H9 (cell line): ENCODE measurements around the gene JAG2. TPM values are rescaled to one million over a fixed set of nuclear protein-coding genes. Genes with fewer than 3 reads are reported as not detected.

Experiments
- DNase-seq: peaks from one replicate; pipeline ENCODE4 v3.0.0-alpha.2; 2017
- H2AFZ ChIP-seq: one replicate; pipeline ENCODE4 v1.6.1; 2013; ENCODE audit warnings: mild to moderate bottlenecking, low read length, control low read depth, moderate library complexity
- H2AK5ac ChIP-seq: 2 replicates; pipeline ENCODE4 v1.6.1; 2013; ENCODE audit warnings: low read length, control low read depth, mixed read lengths; ENCODE audit not compliant: insufficient read length
- H2BK120ac ChIP-seq: one replicate; pipeline ENCODE4 v1.6.1; 2013; ENCODE audit warnings: low read depth, mild to moderate bottlenecking, low read length, control low read depth, inconsistent platforms; ENCODE audit not compliant: poor library complexity, severe bottlenecking
- H2BK12ac ChIP-seq: 2 replicates; pipeline ENCODE4 v1.6.1; 2013; ENCODE audit warnings: low read length, control low read depth, mixed read lengths, low read depth; ENCODE audit not compliant: insufficient read length
- H2BK15ac ChIP-seq: 2 replicates; pipeline ENCODE4 v1.6.1; 2013; ENCODE audit warnings: low read depth, low read length, control low read depth
- H2BK20ac ChIP-seq: one replicate; pipeline ENCODE4 v1.6.1; 2013; ENCODE audit warnings: low read depth, mild to moderate bottlenecking, low read length, control low read depth, inconsistent platforms; ENCODE audit not compliant: poor library complexity, severe bottlenecking
- H2BK5ac ChIP-seq: 2 replicates; pipeline ENCODE4 v1.6.1; 2013; ENCODE audit warnings: low read length, control low read depth, mixed read lengths; ENCODE audit not compliant: insufficient read length
- H3K14ac ChIP-seq: 2 replicates; pipeline ENCODE4 v1.6.1; 2013; ENCODE audit warnings: low read length, control low read depth; ENCODE audit not compliant: insufficient read depth
- H3K18ac ChIP-seq: 2 replicates; pipeline ENCODE4 v1.6.1; 2013; ENCODE audit warnings: low read depth, mild to moderate bottlenecking, mixed read lengths, low read length, control low read depth; ENCODE audit not compliant: insufficient read length
- H3K23ac ChIP-seq: 2 replicates; pipeline ENCODE4 v1.6.1; 2013; ENCODE audit warnings: low read length, control low read depth, mixed read lengths, low read depth; ENCODE audit not compliant: insufficient read length
- H3K23me2 ChIP-seq: 2 replicates; pipeline ENCODE4 v1.6.1; 2013; ENCODE audit warnings: low read depth, mild to moderate bottlenecking, mixed read lengths, low read length, control low read depth; ENCODE audit not compliant: insufficient read length, poor library complexity, severe bottlenecking
- H3K27ac ChIP-seq: 2 replicates; pipeline ENCODE4 v1.5.1; 2013; ENCODE audit warnings: low read length, control low read depth, mixed read lengths, low read depth; ENCODE audit not compliant: insufficient read length
- H3K27me3 ChIP-seq: 2 replicates; pipeline ENCODE4 v1.6.1; 2013; ENCODE audit warnings: low read length, control low read depth, inconsistent platforms; ENCODE audit not compliant: insufficient read depth
- H3K4ac ChIP-seq: 2 replicates; pipeline ENCODE4 v1.6.1; 2013; ENCODE audit warnings: low read depth, mild to moderate bottlenecking, control low read depth, inconsistent platforms, low read length, moderate library complexity
- H3K4me1 ChIP-seq: 2 replicates; pipeline ENCODE4 v1.6.1; 2013; ENCODE audit warnings: low read length, control low read depth, inconsistent platforms; ENCODE audit not compliant: insufficient read depth
- H3K4me2 ChIP-seq: 2 replicates; pipeline ENCODE4 v1.6.1; 2013; ENCODE audit warnings: low read length, control low read depth, mixed read lengths; ENCODE audit not compliant: insufficient read length, insufficient read depth
- H3K56ac ChIP-seq: 2 replicates; pipeline ENCODE4 v1.6.1; 2013; ENCODE audit warnings: low read depth, mild to moderate bottlenecking, mixed read lengths, low read length, control low read depth; ENCODE audit not compliant: insufficient read length
- H3K79me1 ChIP-seq: 2 replicates; pipeline ENCODE4 v1.6.1; 2013; ENCODE audit warnings: low read depth, mild to moderate bottlenecking, moderate library complexity, low read length, control low read depth, inconsistent platforms; ENCODE audit not compliant: insufficient read depth, poor library complexity, severe bottlenecking
- H3K79me2 ChIP-seq: 2 replicates; pipeline ENCODE4 v1.6.1; 2013; ENCODE audit warnings: low read length, control low read depth, inconsistent platforms; ENCODE audit not compliant: insufficient read depth
- H3K9ac ChIP-seq: 2 replicates; pipeline ENCODE4 v1.6.1; 2013; ENCODE audit warnings: low read length, control low read depth, mixed read lengths; ENCODE audit not compliant: insufficient read length; ENCODE audit errors: extremely low read depth
- H3K9me3 ChIP-seq: one replicate; pipeline ENCODE4 v1.6.1; 2013; ENCODE audit warnings: low read depth, low read length, inconsistent platforms; ENCODE audit not compliant: control insufficient read depth
- H3T11ph ChIP-seq: one replicate; pipeline ENCODE4 v1.6.1; 2013; ENCODE audit warnings: mild to moderate bottlenecking, low read length, control low read depth, inconsistent platforms
- H4K20me1 ChIP-seq: one replicate; pipeline ENCODE4 v1.6.1; 2013; ENCODE audit not compliant: control insufficient read depth, insufficient read length, insufficient read depth
- H4K5ac ChIP-seq: 2 replicates; pipeline ENCODE4 v1.6.1; 2013; ENCODE audit warnings: low read depth, mild to moderate bottlenecking, mixed read lengths, low read length, control low read depth; ENCODE audit not compliant: insufficient read length
- H4K8ac ChIP-seq: replicated peaks from 2 replicates; pipeline ENCODE4 v1.6.1; 2013; ENCODE audit warnings: low read length, control low read depth, mixed read lengths, low read depth; ENCODE audit not compliant: insufficient read length
- H4K91ac ChIP-seq: 2 replicates; pipeline ENCODE4 v1.6.1; 2013; ENCODE audit warnings: low read depth, mild to moderate bottlenecking, moderate library complexity, mixed read lengths, low read length, control low read depth; ENCODE audit not compliant: insufficient read length
- H3K27ac Mint-ChIP-seq, 3 experiments: 2 replicates in 2 of 3; 3 replicates in 1 of 3; pipeline ENCODE4 v1.8.0; 2020 to 2021; ENCODE audit warnings: mixed read lengths in 3 of 3, mild to moderate bottlenecking in 1 of 3, moderate library complexity in 1 of 3
- H3K27me3 Mint-ChIP-seq: 2 replicates; pipeline ENCODE4 v1.8.0; 2021; ENCODE audit warnings: low read depth, mild to moderate bottlenecking, moderate library complexity, mixed read lengths
- H3K36me3 Mint-ChIP-seq, 3 experiments: 2 replicates in 2 of 3; 3 replicates in 1 of 3; pipeline ENCODE4 v1.8.0; 2020 to 2021; ENCODE audit warnings: low read depth in 3 of 3, mixed read lengths in 3 of 3; ENCODE audit not compliant: insufficient read depth in 1 of 3
- H3K4me1 Mint-ChIP-seq, 2 experiments: 2 replicates each; pipeline ENCODE4 v1.8.0; 2020; ENCODE audit warnings: mixed read lengths in 2 of 2
- H3K4me3 Mint-ChIP-seq, 2 experiments: 2 replicates in 1 of 2; 3 replicates in 1 of 2; pipeline ENCODE4 v1.8.0; 2020 to 2021; ENCODE audit warnings: mild to moderate bottlenecking in 2 of 2, mixed read lengths in 2 of 2, moderate library complexity in 1 of 2
- H3K9me3 Mint-ChIP-seq, 2 experiments: 2 replicates in 1 of 2; 3 replicates in 1 of 2; pipeline ENCODE4 v1.8.0; 2020; ENCODE audit warnings: mild to moderate bottlenecking in 2 of 2, mixed read lengths in 2 of 2, moderate library complexity in 1 of 2
- WGBS: extraction: QIAGEN DNeasy Blood & Tissue Kit; methylation state at CpG from one replicate; pipeline ENCODE4 v1.1.7; 2013; ENCODE audit warnings: missing lambda C conversion rate, low lambda C conversion rate, mixed read lengths; ENCODE audit not compliant: insufficient read length; ENCODE audit errors: extremely low coverage; 5-methylcytosine and 5-hydroxymethylcytosine counted together
- total RNA-seq: library from RNA; stranded (reverse); gene quantifications from 2 replicates; pipeline ENCODE4 v1.2.1, GENCODE V29; 2021
- TF ChIP-seq, protein P1 (sequence below): fragments of 200-600 bp; sonication (generic); conservative IDR thresholded peaks from 3 replicates; pipeline ENCODE4 v1.8.0; 2021; ENCODE audit warnings: antibody characterized with exemption, mild to moderate bottlenecking

Gene JAG2
- total RNA-seq, 1 experiment from 2014 or later: 11.4 TPM

DNA sequence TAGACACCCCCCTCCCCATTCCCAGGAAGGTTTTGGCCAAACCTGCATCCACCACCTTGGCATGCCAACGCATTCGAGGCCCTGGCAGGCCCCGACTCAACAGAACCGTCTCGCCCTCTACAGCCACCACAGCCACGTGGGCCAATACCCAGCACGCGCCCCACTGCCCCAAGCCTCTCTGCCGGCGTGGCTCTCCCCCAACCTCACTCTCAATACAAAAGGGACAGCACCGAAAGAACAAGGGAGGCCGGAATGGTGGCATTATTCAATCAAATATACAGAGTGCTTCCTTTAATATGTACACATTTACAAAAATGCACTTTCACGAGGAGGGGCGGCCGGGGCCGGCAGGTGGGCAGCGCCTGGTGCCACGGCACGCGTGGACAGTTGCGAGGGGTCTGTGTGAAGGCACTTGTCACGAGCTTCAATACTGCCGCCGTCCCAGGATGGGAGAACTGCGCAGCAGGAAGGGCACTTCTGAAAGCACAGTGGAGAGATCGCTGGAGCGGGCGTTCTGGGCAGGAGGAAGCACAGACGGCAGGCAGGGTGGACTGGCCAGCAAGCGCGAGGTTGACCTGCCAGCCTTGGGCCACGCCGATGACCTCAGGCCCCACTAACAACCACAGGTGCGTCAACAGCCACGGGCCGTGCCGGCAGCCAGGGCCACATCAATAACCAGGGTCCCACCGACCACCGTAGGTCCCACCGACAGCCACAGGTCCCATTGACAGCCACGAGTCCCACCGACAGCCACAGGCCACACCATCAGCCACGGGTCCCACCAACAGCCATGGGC lies 26.9 kb downstream of the JAG2 start:
- Histone ChIP-seq H3T11ph (no peak overlapping the region), H2BK120ac (no peak overlapping the region), H3K14ac (no peak overlapping the region), H2BK20ac (no peak overlapping the region), H3K56ac (no peak overlapping the region), H2BK12ac (no peak overlapping the region), H4K8ac (no peak overlapping the region), H3K9me3 (no peaks in the 10 kb centered on the region), H4K20me1 (no peaks in the 10 kb centered on the region), H3K4ac (no peak overlapping the region), H3K4me1 (no peaks in the 10 kb centered on the region), H2BK5ac (no peak overlapping the region), H3K27me3 (no peaks in the 10 kb centered on the region), H2AK5ac (no peak overlapping the region), H3K79me2 (no peaks in the 10 kb centered on the region), H3K23ac (no peak overlapping the region), H3K23me2 (no peaks in the 10 kb centered on the region), H3K9ac (no peak overlapping the region), H2AFZ (no peak overlapping the region), H3K18ac (no peak overlapping the region), H4K91ac (no peak overlapping the region), H3K27ac (no peak overlapping the region), H3K4me2 (no peak overlapping the region), H3K79me1 (no peaks in the 10 kb centered on the region), H2BK15ac (no peak overlapping the region), H4K5ac (no peak overlapping the region)
- peaks cover 0 to 19% (median 10%) of the 10 kb centered on the region in 3 experiments; a peak in 4 of 7 replicates for H3K36me3 Mint-ChIP-seq
- H3K4me3 Mint-ChIP-seq: no peak overlapping the region
- no peaks in the 10 kb centered on the region; the same call in 1 of the 2 replicates for H3K27me3 Mint-ChIP-seq
- WGBS: no CpG with 5 or more reads among the region's 43 CpGs
- TF ChIP-seq, protein P1, sequence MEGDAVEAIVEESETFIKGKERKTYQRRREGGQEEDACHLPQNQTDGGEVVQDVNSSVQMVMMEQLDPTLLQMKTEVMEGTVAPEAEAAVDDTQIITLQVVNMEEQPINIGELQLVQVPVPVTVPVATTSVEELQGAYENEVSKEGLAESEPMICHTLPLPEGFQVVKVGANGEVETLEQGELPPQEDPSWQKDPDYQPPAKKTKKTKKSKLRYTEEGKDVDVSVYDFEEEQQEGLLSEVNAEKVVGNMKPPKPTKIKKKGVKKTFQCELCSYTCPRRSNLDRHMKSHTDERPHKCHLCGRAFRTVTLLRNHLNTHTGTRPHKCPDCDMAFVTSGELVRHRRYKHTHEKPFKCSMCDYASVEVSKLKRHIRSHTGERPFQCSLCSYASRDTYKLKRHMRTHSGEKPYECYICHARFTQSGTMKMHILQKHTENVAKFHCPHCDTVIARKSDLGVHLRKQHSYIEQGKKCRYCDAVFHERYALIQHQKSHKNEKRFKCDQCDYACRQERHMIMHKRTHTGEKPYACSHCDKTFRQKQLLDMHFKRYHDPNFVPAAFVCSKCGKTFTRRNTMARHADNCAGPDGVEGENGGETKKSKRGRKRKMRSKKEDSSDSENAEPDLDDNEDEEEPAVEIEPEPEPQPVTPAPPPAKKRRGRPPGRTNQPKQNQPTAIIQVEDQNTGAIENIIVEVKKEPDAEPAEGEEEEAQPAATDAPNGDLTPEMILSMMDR: no peak
- DNase-seq: peak; percentile 19
- H3K4me1 Mint-ChIP-seq: peaks cover 0 to 3% of the 10 kb centered on the region in 2 experiments; a peak in 1 of 4 replicates
- no peak overlapping the region; a peak in 1 of 7 replicates for H3K27ac Mint-ChIP-seq
- H3K9me3 Mint-ChIP-seq: peaks cover 7 to 17% of the 10 kb centered on the region in 2 experiments
